T-cell (primary cell): Measurements from ENCODE around the gene ALKBH8. TPM values are rescaled to one million over a fixed set of nuclear protein-coding genes. Genes with fewer than 3 reads are reported as not detected.
"Not testable (repeated sequence)": the region's sequence is repeated elsewhere in the genome, so short reads cannot be mapped to it uniquely, and the experiment has no call there.

ENCODE experiments used
- ATAC-seq, 4 experiments: fragments of 200-7000 bp in 3 of 4; fragments of 150-1000 bp in 1 of 4; cut with Tn5 transposase; replicated peaks in 1 of 4; 1 replicate in 3 of 4; 2 replicates in 1 of 4; pipeline ENCODE4 v1.10.0; 2021; ENCODE audit warnings: moderate library complexity in 3 of 4, mild to moderate bottlenecking in 2 of 4, moderate number of reproducible peaks in 1 of 4
- CTCF ChIA-PET, 2 donors: fragments of 300-600 bp; sonication (Branson Sonifier 250); formaldehyde crosslinking; loops; one replicate each; lab custom pipeline; 2022; ENCODE audit warnings: antibody characterized with exemption in 2 of 2; lab: Charles Lee
- POLR2A ChIA-PET, 2 donors: fragments of 300-600 bp; sonication (Branson Sonifier 250); formaldehyde crosslinking; loops; one replicate each; lab custom pipeline; 2022; ENCODE audit warnings: antibody characterized with exemption in 2 of 2; lab: Charles Lee
- DNase-seq, 35 experiments: peaks; one replicate each; pipeline versions ENCODE4 v3.0.0 to v3.0.0-alpha.2; 2013 to 2023
- H3K27ac ChIP-seq: one replicate; pipeline ENCODE4 v1.5.1; 2013; ENCODE audit warnings: low read length
- H3K27me3 ChIP-seq, 2 experiments: replicated peaks in 1 of 2; 1 replicate in 1 of 2; 2 replicates in 1 of 2; pipeline versions ENCODE4 v1.6.1 to v1.7.0; 2013; ENCODE audit warnings: low read length in 1 of 2, mixed read lengths in 1 of 2; ENCODE audit not compliant: control insufficient read depth in 2 of 2, insufficient read depth in 2 of 2; ENCODE audit errors: extremely low read depth in 1 of 2
- H3K36me3 ChIP-seq, 2 donors: 1 replicate in 1 of 2; 2 replicates in 1 of 2; pipeline versions ENCODE4 v1.6.1 to v1.7.0; 2013; ENCODE audit warnings: low read length in 1 of 2; ENCODE audit not compliant: control insufficient read depth in 2 of 2, insufficient read depth in 1 of 2; ENCODE audit errors: extremely low read depth in 1 of 2
- H3K4me1 ChIP-seq, 2 experiments: 1 replicate in 1 of 2; 2 replicates in 1 of 2; pipeline versions ENCODE4 v1.6.1 to v1.7.0; 2013; ENCODE audit warnings: low read length in 2 of 2, mixed read lengths in 1 of 2; ENCODE audit not compliant: insufficient read depth in 2 of 2, control insufficient read depth in 1 of 2; ENCODE audit errors: extremely low read depth in 1 of 2
- H3K4me3 ChIP-seq, 2 donors: 1 replicate in 1 of 2; 2 replicates in 1 of 2; pipeline versions ENCODE4 v1.5.1 to v1.7.0; 2013; ENCODE audit warnings: mild to moderate bottlenecking in 2 of 2, low read length in 1 of 2, moderate library complexity in 1 of 2; ENCODE audit not compliant: control insufficient read depth in 1 of 2; ENCODE audit errors: extremely low read depth in 1 of 2
- H3K9me3 ChIP-seq: 2 replicates; pipeline ENCODE4 v1.7.0; 2013
- H3K27ac Mint-ChIP-seq, 2 donors: one replicate each; pipeline ENCODE4 v1.8.0; 2020 to 2021; ENCODE audit warnings: mild to moderate bottlenecking in 2 of 2, mixed read lengths in 2 of 2
- H3K27me3 Mint-ChIP-seq, 2 donors: one replicate each; pipeline ENCODE4 v1.8.0; 2021 to 2022; ENCODE audit warnings: mixed read lengths in 2 of 2
- H3K36me3 Mint-ChIP-seq: one replicate; pipeline ENCODE4 v1.8.0; 2021; ENCODE audit warnings: mixed read lengths
- H3K4me1 Mint-ChIP-seq, 3 donors: one replicate each; pipeline ENCODE4 v1.8.0; 2020 to 2022; ENCODE audit warnings: mixed read lengths in 3 of 3, mild to moderate bottlenecking in 1 of 3
- H3K4me3 Mint-ChIP-seq, 3 donors: one replicate each; pipeline ENCODE4 v1.8.0; 2020 to 2022; ENCODE audit warnings: mild to moderate bottlenecking in 3 of 3, mixed read lengths in 3 of 3, moderate library complexity in 3 of 3
- H3K9me3 Mint-ChIP-seq, 3 donors: one replicate each; pipeline ENCODE4 v1.8.0; 2020 to 2022; ENCODE audit warnings: mixed read lengths in 3 of 3
- whole genome bisulfite sequencing: methylation state at CpG from one replicate; pipeline ENCODE4 v1.1.5; 2013; ENCODE audit warnings: missing lambda C conversion rate; ENCODE audit not compliant: insufficient coverage; 5-methylcytosine and 5-hydroxymethylcytosine counted together
- total RNA-seq, 35 experiments: library from RNA in 6 of 35; stranded (reverse) in 6 of 35; fragments of 120-200 nt in 1 of 35; gene quantifications; one replicate each; pipeline versions ENCODE4 v1.2.1 to v1.2.4 and lab custom pipeline; 2013 to 2026

ALKBH8 gene
- total RNA-seq, 5 donors from 2014 or later (not counting 1 experiment from before 2014, with no cell fraction given), result 11.6 to 15.4 (median 12.4) TPM

DNA sequence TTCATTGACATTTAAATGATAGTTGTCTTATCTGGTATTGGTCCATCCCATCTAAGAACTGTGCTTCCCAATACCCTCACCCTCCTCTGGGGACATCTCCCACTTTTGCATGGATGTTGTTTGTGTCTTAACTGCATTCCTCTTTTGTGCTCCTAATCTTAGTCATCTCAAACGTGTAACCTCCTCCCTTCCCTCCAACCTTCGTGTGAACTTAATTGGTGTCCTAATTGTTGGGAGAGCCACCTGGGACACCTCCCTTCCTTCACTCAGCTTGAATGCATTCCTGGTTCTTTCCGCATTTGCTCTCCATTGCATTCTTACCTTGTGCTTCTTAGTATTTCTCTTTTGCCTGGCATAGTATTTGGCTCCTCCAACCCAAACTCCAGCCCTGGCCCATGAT, 15.6 kb upstream of the ALKBH8 start:
- H3K27me3 Mint-ChIP-seq, result peaks cover 19 to 42% of the 10 kb centered on the region in 2 donors
- ChIA-PET POLR2A (no interaction called here), CTCF (interaction anchor here in 1 of 2 donors (0.6 kb wide), 1 partner anchor 8 kb away, joined by 3 read pairs; no protein-coding TSS in a partner anchor)
- Histone ChIP-seq H3K9me3 (no peaks in the 10 kb centered on the region), H3K4me3 (no peak overlapping the region), H3K27ac (no peak overlapping the region), H3K27me3 (no peaks in the 10 kb centered on the region), H3K4me1 (no peaks in the 10 kb centered on the region), H3K36me3 (no peaks in the 10 kb centered on the region)
- no peaks in the 10 kb centered on the region for H3K36me3 Mint-ChIP-seq
- no peak for ATAC-seq
- no peak for DNase-seq
- WGBS, result no CpG with 5 or more reads among the region's 3 CpGs
- peaks cover 3 to 6% (median 5%) of the 10 kb centered on the region in 3 donors for H3K9me3 Mint-ChIP-seq
- H3K27ac Mint-ChIP-seq, result no peak overlapping the region
- no peak overlapping the region for H3K4me3 Mint-ChIP-seq
- no peaks in the 10 kb centered on the region for H3K4me1 Mint-ChIP-seq

DNA sequence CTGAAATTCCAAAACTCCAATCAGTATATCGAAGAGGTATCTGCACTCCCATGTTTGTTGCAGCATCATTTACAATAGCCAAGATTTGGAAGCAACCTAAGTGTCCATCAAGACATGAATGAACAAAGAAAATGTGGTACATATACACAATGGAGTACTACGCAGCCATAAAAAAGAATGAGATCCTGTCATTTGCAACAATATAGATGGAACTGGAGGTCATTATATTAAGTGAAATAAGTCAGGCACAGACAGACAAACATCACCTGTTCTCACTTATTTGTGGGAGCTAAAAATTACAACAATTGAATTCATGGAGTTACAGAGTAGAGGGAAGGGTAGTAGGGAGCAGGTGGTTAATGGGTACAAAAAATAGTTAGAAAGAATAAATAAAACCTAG, 13.6 kb upstream of the ALKBH8 start:
- H3K36me3 Mint-ChIP-seq, H3K4me1 Mint-ChIP-seq, H3K4me1 ChIP-seq, H3K4me3 ChIP-seq, DNase-seq, H3K27ac Mint-ChIP-seq, H3K9me3 Mint-ChIP-seq, H3K4me3 Mint-ChIP-seq, H3K27me3 ChIP-seq, H3K27ac ChIP-seq, POLR2A ChIA-PET, H3K36me3 ChIP-seq, ATAC-seq, H3K9me3 ChIP-seq: not testable (repeated sequence)
- WGBS, result 86% methylated on average over 1 of the region's 2 CpGs
- CTCF ChIA-PET, result interaction anchor here in 1 of 2 donors (0.6 kb wide), 1 partner anchor 103 kb away, joined by 4 read pairs; no protein-coding TSS in a partner anchor
- H3K27me3 Mint-ChIP-seq, result peaks cover 11 to 29% of the 10 kb centered on the region in 2 donors

DNA sequence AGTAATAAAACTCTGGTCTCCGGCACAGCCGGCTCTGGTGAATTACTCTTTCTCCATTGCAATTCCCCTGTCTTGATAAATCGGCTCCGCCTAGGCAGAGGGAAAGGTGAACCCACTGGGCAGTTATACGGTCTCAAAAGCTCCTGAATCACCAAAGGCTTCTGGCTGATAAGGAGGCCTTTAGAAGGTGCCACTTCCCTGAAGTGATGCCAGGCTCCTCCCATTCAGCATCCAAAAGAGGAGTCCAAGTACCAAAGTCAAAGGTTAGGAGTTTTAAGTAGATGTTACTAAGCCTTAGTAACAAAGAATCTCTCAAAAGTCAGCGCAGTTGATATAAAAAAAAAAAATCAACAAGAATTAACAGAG, 11.8 kb upstream of the ALKBH8 start:
- no peak for DNase-seq
- Mint-ChIP-seq H3K4me1 (no peaks in the 10 kb centered on the region), H3K9me3 (peaks cover 3 to 6% (median 5%) of the 10 kb centered on the region in 3 donors), H3K4me3 (no peak overlapping the region), H3K27me3 (peaks cover 6 to 22% of the 10 kb centered on the region in 2 donors), H3K36me3 (no peaks in the 10 kb centered on the region), H3K27ac (no peak overlapping the region)
- CTCF ChIA-PET, result interaction anchor here (0.9 to 1.5 kb wide), 4 partner anchors 10 to 120 kb away, joined by 3 to 14 read pairs (median 4); no protein-coding TSS in a partner anchor
- H3K27me3 ChIP-seq, result peaks cover 0 to 6% of the 10 kb centered on the region in 2 experiments
- 100% methylated on average over 2 of the region's 6 CpGs for WGBS
- no peak overlapping the region for H3K27ac ChIP-seq
- H3K4me1 ChIP-seq, result no peaks in the 10 kb centered on the region
- POLR2A ChIA-PET, result no interaction called here
- no peaks in the 10 kb centered on the region for H3K36me3 ChIP-seq
- no peak overlapping the region for H3K4me3 ChIP-seq
- H3K9me3 ChIP-seq, result no peaks in the 10 kb centered on the region
- no peak for ATAC-seq

DNA sequence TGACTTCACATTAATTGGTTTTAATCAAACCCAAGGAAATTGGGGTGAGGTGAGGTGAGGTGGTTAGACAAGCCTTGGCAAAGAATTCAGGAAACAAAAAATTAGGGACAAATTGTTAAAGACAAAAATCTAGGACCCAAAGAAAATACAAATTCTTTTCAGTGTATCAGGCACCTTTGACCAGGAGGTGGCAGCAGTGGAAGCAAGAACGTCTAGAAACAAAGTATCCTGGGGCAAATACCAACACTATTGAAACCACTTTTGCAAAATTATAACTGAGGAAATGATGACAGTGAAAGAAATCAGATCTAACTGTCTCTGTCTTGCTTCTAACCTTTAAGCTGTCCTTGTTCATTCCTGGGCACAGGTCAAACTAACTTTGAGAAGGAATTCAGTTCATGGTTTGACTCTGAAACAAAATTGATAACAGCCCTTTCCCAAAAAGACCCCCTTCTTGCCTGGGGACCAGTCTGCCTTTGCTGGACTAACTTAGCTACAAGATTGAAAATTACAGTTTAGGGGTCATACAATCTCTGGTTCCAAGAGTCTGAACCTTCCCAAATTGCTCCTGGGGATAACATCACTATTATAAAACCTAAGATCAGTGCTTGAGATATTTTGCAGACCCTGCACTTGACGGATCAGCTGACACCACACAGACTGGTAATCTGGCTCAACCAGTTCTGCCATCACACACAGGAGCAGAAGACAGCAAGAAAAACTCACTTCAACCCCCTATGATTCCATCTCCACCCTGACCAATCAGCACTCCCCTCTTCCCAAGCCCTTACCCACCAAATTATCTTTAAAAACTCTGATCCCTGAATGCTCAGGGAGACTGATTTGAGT, 11.2 kb upstream of the ALKBH8 start:
- 100% methylated on average over 1 of the region's 2 CpGs for WGBS
- H3K27ac Mint-ChIP-seq, POLR2A ChIA-PET: not testable (repeated sequence)

DNA sequence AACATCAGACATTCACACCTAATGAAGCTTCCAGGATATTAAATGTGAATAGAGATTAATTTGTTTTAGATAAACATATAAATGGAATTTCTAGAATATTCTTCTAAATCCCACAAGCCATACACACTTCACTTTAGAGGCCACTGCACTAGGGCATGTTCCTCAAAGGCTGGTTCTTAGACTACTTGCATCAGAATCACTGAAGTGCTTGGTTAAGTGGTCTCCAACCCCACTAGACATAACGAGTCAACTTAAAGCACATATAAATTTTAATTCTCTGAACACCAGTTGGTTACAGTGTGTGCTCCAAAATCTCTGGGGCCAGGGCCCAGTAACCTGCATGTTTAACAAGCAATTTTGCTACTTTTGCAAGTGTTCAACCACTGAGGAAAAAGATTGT, 7.9 kb upstream of the ALKBH8 start:
- CTCF ChIA-PET, result interaction anchor here in 1 of 2 donors (1.0 kb wide), 1 partner anchor 116 kb away, joined by 3 read pairs; no protein-coding TSS in a partner anchor
- no peak overlapping the region for H3K27ac Mint-ChIP-seq

More for the DNA sequence above, 11.2 kb upstream of the ALKBH8 start:
- not testable (repeated sequence) for H3K9me3 ChIP-seq, H3K4me1 Mint-ChIP-seq, H3K4me1 ChIP-seq, H3K36me3 Mint-ChIP-seq, H3K9me3 Mint-ChIP-seq, H3K27me3 ChIP-seq, H3K4me3 ChIP-seq, H3K36me3 ChIP-seq, H3K27ac ChIP-seq, H3K4me3 Mint-ChIP-seq
- CTCF ChIA-PET, result interaction anchor here (0.6 to 2.2 kb wide), 11 partner anchors 9 to 1046 kb away, joined by 3 to 14 read pairs (median 4); no protein-coding TSS in a partner anchor
- peaks cover 4 to 17% of the 10 kb centered on the region in 2 donors for H3K27me3 Mint-ChIP-seq
- ATAC-seq, result peak in 1 of 4 experiments; percentile 52
- peak in 25 of 35 experiments; percentile 14 to 64 (median 42) for DNase-seq

DNA sequence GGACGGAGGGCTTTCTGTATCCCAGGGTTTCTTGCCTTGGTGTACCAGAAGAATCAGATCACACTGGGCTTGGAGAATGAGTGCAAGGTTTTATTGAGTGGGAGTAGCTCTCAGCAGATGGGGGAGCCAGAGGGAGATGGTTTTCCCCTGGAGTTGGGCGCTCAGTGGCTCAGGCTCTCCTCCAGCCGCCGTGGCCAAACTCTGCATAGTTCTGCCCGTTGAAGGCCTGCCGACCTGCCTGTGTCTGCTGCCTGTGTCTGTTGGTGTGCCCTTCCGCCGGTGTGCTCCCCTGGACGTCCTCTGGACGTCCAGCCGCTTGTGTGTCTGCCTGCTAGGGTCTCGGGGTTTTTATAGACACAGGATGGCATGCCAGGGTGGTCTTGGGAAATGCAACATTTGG, 4.5 kb upstream of the ALKBH8 start:
- DNase-seq, result no peak
- H3K27me3 Mint-ChIP-seq, result peaks cover 4% of the 10 kb centered on the region in 2 donors
- Histone ChIP-seq H3K9me3 (no peaks in the 10 kb centered on the region), H3K4me1 (peaks cover 3 to 12% of the 10 kb centered on the region in 2 experiments), H3K27me3 (peaks cover 0 to 8% of the 10 kb centered on the region in 2 experiments), H3K27ac (no peak overlapping the region), H3K36me3 (no peaks in the 10 kb centered on the region), H3K4me3 (no peak overlapping the region)
- H3K36me3 Mint-ChIP-seq, result no peaks in the 10 kb centered on the region
- no peak for ATAC-seq
- peaks cover 19 to 25% (median 20%) of the 10 kb centered on the region in 3 donors for H3K4me1 Mint-ChIP-seq
- H3K27ac Mint-ChIP-seq, result no peak overlapping the region
- H3K9me3 Mint-ChIP-seq, result no peaks in the 10 kb centered on the region
- POLR2A ChIA-PET, result no interaction called here
- 81% methylated on average over 10 of the region's 12 CpGs for WGBS
- H3K4me3 Mint-ChIP-seq, result no peak overlapping the region
- CTCF ChIA-PET, result interaction anchor here (0.6 kb wide), 2 partner anchors 119 to 120 kb away, joined by 3 to 4 read pairs; no protein-coding TSS in a partner anchor

More for the DNA sequence above, 7.9 kb upstream of the ALKBH8 start:
- no peaks in the 10 kb centered on the region for H3K9me3 ChIP-seq
- Mint-ChIP-seq H3K4me3 (no peak overlapping the region), H3K27me3 (peaks cover 4% of the 10 kb centered on the region in 2 donors), H3K4me1 (no peaks in the 10 kb centered on the region), H3K9me3 (no peaks in the 10 kb centered on the region), H3K36me3 (no peaks in the 10 kb centered on the region)
- no peak overlapping the region for H3K4me3 ChIP-seq
- no CpG with 5 or more reads among the region's 1 CpG for WGBS
- no peak overlapping the region for H3K27ac ChIP-seq
- no peaks in the 10 kb centered on the region for H3K36me3 ChIP-seq
- ATAC-seq (no peak), DNase-seq (no peak)
- H3K4me1 ChIP-seq, result no peaks in the 10 kb centered on the region
- H3K27me3 ChIP-seq, result peaks cover 0 to 8% of the 10 kb centered on the region in 2 experiments
- POLR2A ChIA-PET, result no interaction called here
